GM12878 (cell line): ENCODE data around the gene EPB41L1. TPM values are rescaled to one million over a fixed set of nuclear protein-coding genes. Genes with fewer than 3 reads are reported as not detected.

Experiments
- ATAC-seq: fragments of 200-7000 bp; cut with Tn5 transposase; 3 replicates; pipeline ENCODE4 v1.9.1; 2020; ENCODE audit warnings: mild to moderate bottlenecking, moderate library complexity
- BruUV-seq: library from RNA; stranded (reverse); fragments of 400-500 nt; replicated peaks from 2 replicates; lab custom pipeline; 2021; lab: Mats Ljungman, UMichigan
- CTCF ChIA-PET: fragments of 300-600 bp; sonication (Branson Sonifier 250); formaldehyde crosslinking; extraction: SDS; loops from one replicate; lab custom pipeline; 2021; ENCODE audit warnings: inconsistent platforms; lab: Yijun Ruan, JAX
- POLR2A ChIA-PET: fragments of 350-600 bp; formaldehyde crosslinking; extraction: SDS; loops from one replicate; lab custom pipeline; 2021; ENCODE audit warnings: inconsistent platforms; lab: Charles Lee
- RAD21 ChIA-PET: fragments of 300-600 bp; sonication (Branson Sonifier 250); formaldehyde crosslinking; loops from one replicate; lab custom pipeline; 2023; ENCODE audit warnings: antibody characterized with exemption; ENCODE audit not compliant: unreplicated experiment; lab: Charles Lee
- SMC1A ChIA-PET: fragments of 300-600 bp; sonication (Branson Sonifier 250); formaldehyde crosslinking; loops from one replicate; lab custom pipeline; 2023; ENCODE audit not compliant: unreplicated experiment, uncharacterized antibody; lab: Charles Lee
- DNase-seq: peaks from one replicate; pipeline ENCODE4 v3.0.0-alpha.2; 2011; ENCODE audit warnings: low read depth, low spot score
- FAIRE-seq: peaks from 3 replicates; lab custom pipeline; 2011; peaks lifted over from hg19 to GRCh38; lab: Jason Lieb, UNC
- H2AFZ ChIP-seq: 2 replicates; pipeline ENCODE4 v1.6.0; 2011; ENCODE audit warnings: low read depth, low read length, control low read depth; ENCODE audit not compliant: control insufficient read depth
- H3K27ac ChIP-seq: 2 replicates; pipeline ENCODE4 v1.5.1; 2011; ENCODE audit warnings: control low read depth; ENCODE audit not compliant: control insufficient read depth, insufficient read depth
- H3K27me3 ChIP-seq, 2 experiments: replicated peaks in 1 of 2; 2 replicates each; pipeline versions ENCODE4 v1.6.0 to v1.6.1; 2011; ENCODE audit warnings: low read length in 1 of 2; ENCODE audit not compliant: control insufficient read depth in 2 of 2, insufficient read depth in 2 of 2
- H3K36me3 ChIP-seq, 2 experiments: 2 replicates each; pipeline ENCODE4 v1.5.1; 2011; ENCODE audit warnings: low read length in 1 of 2; ENCODE audit not compliant: control insufficient read depth in 2 of 2, insufficient read depth in 2 of 2
- H3K4me1 ChIP-seq: 2 replicates; pipeline ENCODE4 v1.6.1; 2011; ENCODE audit warnings: mild to moderate bottlenecking, low read length, moderate library complexity, mixed read lengths; ENCODE audit not compliant: control insufficient read depth, insufficient read depth
- H3K4me2 ChIP-seq: 2 replicates; pipeline ENCODE4 v1.6.0; 2011; ENCODE audit warnings: control low read depth; ENCODE audit not compliant: control insufficient read depth, insufficient read depth
- H3K4me3 ChIP-seq: fragments of 200-600 bp; sonication (generic); 2 replicates; pipeline ENCODE4 v1.5.1; 2016
- H3K79me2 ChIP-seq: 2 replicates; pipeline ENCODE4 v1.6.0; 2011; ENCODE audit warnings: low read length; ENCODE audit not compliant: control insufficient read depth, insufficient read depth
- H3K9ac ChIP-seq: 2 replicates; pipeline ENCODE4 v1.8.0; 2011; ENCODE audit warnings: low read length, control low read depth, mixed read lengths; ENCODE audit not compliant: control insufficient read depth, insufficient read depth
- H3K9me3 ChIP-seq: replicated peaks from 3 replicates; pipeline ENCODE4 v1.5.1; 2011; ENCODE audit warnings: mild to moderate bottlenecking, low read length; ENCODE audit not compliant: control insufficient read depth, insufficient read depth
- H4K20me1 ChIP-seq: 2 replicates; pipeline ENCODE4 v1.6.0; 2011; ENCODE audit not compliant: control insufficient read depth, insufficient read depth
- BRCA1 ChIP-seq: IDR thresholded peaks from 2 replicates; pipeline ENCODE4 v1.6.1; 2011; ENCODE audit warnings: low read depth, low read length, improper control_type of control experiment
- IKZF2 ChIP-seq, 2 experiments: fragments of 450-650 bp; IDR thresholded peaks; 2 replicates each; pipeline ENCODE4 v1.6.1; 2017; ENCODE audit warnings: mild to moderate bottlenecking in 2 of 2, moderate library complexity in 2 of 2
- KAT2A ChIP-seq: conservative IDR thresholded peaks from 2 replicates; pipeline ENCODE4 v1.6.1; 2011; ENCODE audit warnings: low read depth, low read length; ENCODE audit not compliant: control insufficient read depth
- SP1 ChIP-seq: IDR thresholded peaks from one replicate; pipeline ENCODE4 v1.6.1; 2011; ENCODE audit warnings: low read depth, low read length
- SREBF1 ChIP-seq: IDR thresholded peaks from 2 replicates; pipeline ENCODE4 v1.6.1; 2012; ENCODE audit warnings: mild to moderate bottlenecking, low read length
- SRF ChIP-seq, 2 experiments: IDR thresholded peaks; 2 replicates each; pipeline ENCODE4 v1.6.1; 2011; ENCODE audit warnings: low read depth in 2 of 2, low read length in 2 of 2, mild to moderate bottlenecking in 1 of 2, moderate library complexity in 1 of 2
- TBL1XR1 ChIP-seq: IDR thresholded peaks from 2 replicates; pipeline ENCODE4 v1.6.1; 2012; ENCODE audit warnings: low read depth, low read length, improper control_type of control experiment
- ZNF274 ChIP-seq: IDR thresholded peaks from one replicate; pipeline ENCODE4 v1.8.0; 2011; ENCODE audit not compliant: insufficient read length, insufficient read depth
- WGBS: methylation state at CpG from one replicate; pipeline ENCODE4 v1.1.6; 2016; ENCODE audit warnings: low lambda C conversion rate; ENCODE audit not compliant: insufficient replicate concordance, insufficient coverage; ENCODE audit errors: missing lambda C conversion rate; 5-methylcytosine and 5-hydroxymethylcytosine counted together
- in situ Hi-C: fragments of 300-500 bp; cut with MboI; formaldehyde crosslinking; loops from 9 replicates; pipeline ENCODE4 v1.14.3; 2018; ENCODE audit warnings: mixed read lengths
- intact Hi-C: fragments of 100-400 bp; cut with micrococcal nuclease; formaldehyde crosslinking; loops from one replicate; pipeline ENCODE4 v1.14.2; 2022; ENCODE audit not compliant: unreplicated experiment
- polyA plus RNA-seq, 11 experiments: library from polyadenylated mRNA; depleted of rRNA in 4 of 11; unstranded in 6 of 11; stranded (reverse) in 5 of 11; fragments of >200 nt; fragmentation: Nextera tagmentation in 4 of 11; fragmentation: Illumina TruSeq in 1 of 11; extraction: Ambion mirVana in 4 of 11; extraction: Trizol in 1 of 11; gene quantifications; 1 replicate in 1 of 11; 2 replicates in 10 of 11; pipeline versions ENCODE4 v1.2.1 to v1.2.3, GENCODE V29; 2011 to 2016; ENCODE audit warnings: inconsistent platforms in 2 of 11, missing spikeins in 2 of 11, low read depth in 1 of 11
- total RNA-seq, 4 experiments: library from RNA; depleted of rRNA in 3 of 4; stranded (reverse); fragments of >200 nt in 3 of 4; fragmentation: Illumina TruSeq in 1 of 4; extraction: Trizol in 1 of 4; gene quantifications; 2 replicates each; pipeline versions ENCODE4 v1.2.1 to v1.2.3, GENCODE V29; 2013 to 2021
- TF ChIP-seq, protein P1 (sequence below): fragments of 450-650 bp; conservative IDR thresholded peaks from 2 replicates; pipeline ENCODE4 v1.6.1; 2017; ENCODE audit warnings: mild to moderate bottlenecking, moderate library complexity
- TF ChIP-seq, protein P2 (sequence below): fragments of 450-650 bp; formaldehyde crosslinking; IDR thresholded peaks from 2 replicates; pipeline ENCODE4 v1.4.0; 2022; ENCODE audit warnings: mild to moderate bottlenecking, moderate library complexity
- TF ChIP-seq, protein P3 (sequence below): fragments of 450-650 bp; IDR thresholded peaks from 2 replicates; pipeline ENCODE4 v1.6.1; 2016; ENCODE audit warnings: mild to moderate bottlenecking
- TF ChIP-seq, protein P4 (sequence below): fragments of 450-650 bp; IDR thresholded peaks from 2 replicates; pipeline ENCODE4 v1.6.1; 2016; ENCODE audit warnings: mild to moderate bottlenecking
- TF ChIP-seq, protein P5 (sequence below): fragments of 450-650 bp; formaldehyde crosslinking; IDR thresholded peaks from 2 replicates; pipeline ENCODE4 v1.4.0; 2020; ENCODE audit warnings: mild to moderate bottlenecking, moderate library complexity

Gene EPB41L1
- total and polyA plus RNA-seq, 10 of the 15 experiments (the other 5 are each of a cell fraction or from before 2014, with no cell fraction given), result 0.08 to 3.2 (median 0.31) TPM

DNA sequence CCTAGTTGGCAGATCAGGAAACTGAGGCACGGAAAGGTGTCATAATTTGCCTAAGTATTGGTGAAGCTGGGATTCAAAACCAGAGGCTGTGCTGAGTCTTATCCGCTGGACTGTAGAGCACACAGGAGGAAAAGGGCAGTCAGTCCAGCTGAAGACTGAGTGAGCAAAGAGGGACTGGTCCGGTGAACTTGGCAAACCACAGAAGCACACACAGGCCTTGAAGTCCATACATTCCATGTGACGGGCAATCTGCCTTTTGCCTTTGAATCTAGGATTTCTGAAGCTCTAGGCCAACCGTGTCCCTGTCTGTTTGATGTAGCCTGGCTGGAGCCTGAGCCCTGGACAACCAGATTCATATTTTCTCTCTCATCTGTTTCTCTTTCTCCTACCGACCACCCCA lies 34.3 kb upstream of the EPB41L1 start:
- H3K9ac ChIP-seq, result no peak overlapping the region
- in situ Hi-C loops (no loop called here), intact Hi-C loops (no loop called here)
- no peak overlapping the region for H3K4me2 ChIP-seq
- no peaks in the 10 kb centered on the region for H4K20me1 ChIP-seq
- WGBS, result 45% methylated on average over 6 of the region's 6 CpGs
- ATAC-seq, result no peak
- DNase-seq, result no peak
- SMC1A ChIA-PET, result no interaction called here
- no peaks in the 10 kb centered on the region for H3K79me2 ChIP-seq
- no peaks in the 10 kb centered on the region for H3K9me3 ChIP-seq
- CTCF ChIA-PET, result interaction anchor here (1.5 kb wide), 1 partner anchor 128 kb away, joined by 4 read pairs; no protein-coding TSS in a partner anchor
- no peaks in the 10 kb centered on the region for H3K36me3 ChIP-seq
- no peaks in the 10 kb centered on the region; a peak in 2 of 4 replicates for H3K27me3 ChIP-seq
- no peak for FAIRE-seq
- RAD21 ChIA-PET, result no interaction called here
- BruUV-seq, result no TSS peak
- H3K4me3 ChIP-seq, result no peak overlapping the region
- no peak overlapping the region for H2AFZ ChIP-seq
- no peaks in the 10 kb centered on the region for H3K4me1 ChIP-seq
- POLR2A ChIA-PET, result no interaction called here
- H3K27ac ChIP-seq, result no peak overlapping the region
- TF ChIP-seq BRCA1, result no peak
- no peak for TF ChIP-seq SREBF1
- TF ChIP-seq, protein P1, sequence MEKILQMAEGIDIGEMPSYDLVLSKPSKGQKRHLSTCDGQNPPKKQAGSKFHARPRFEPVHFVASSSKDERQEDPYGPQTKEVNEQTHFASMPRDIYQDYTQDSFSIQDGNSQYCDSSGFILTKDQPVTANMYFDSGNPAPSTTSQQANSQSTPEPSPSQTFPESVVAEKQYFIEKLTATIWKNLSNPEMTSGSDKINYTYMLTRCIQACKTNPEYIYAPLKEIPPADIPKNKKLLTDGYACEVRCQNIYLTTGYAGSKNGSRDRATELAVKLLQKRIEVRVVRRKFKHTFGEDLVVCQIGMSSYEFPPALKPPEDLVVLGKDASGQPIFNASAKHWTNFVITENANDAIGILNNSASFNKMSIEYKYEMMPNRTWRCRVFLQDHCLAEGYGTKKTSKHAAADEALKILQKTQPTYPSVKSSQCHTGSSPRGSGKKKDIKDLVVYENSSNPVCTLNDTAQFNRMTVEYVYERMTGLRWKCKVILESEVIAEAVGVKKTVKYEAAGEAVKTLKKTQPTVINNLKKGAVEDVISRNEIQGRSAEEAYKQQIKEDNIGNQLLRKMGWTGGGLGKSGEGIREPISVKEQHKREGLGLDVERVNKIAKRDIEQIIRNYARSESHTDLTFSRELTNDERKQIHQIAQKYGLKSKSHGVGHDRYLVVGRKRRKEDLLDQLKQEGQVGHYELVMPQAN, result no peak
- TF ChIP-seq, protein P2, sequence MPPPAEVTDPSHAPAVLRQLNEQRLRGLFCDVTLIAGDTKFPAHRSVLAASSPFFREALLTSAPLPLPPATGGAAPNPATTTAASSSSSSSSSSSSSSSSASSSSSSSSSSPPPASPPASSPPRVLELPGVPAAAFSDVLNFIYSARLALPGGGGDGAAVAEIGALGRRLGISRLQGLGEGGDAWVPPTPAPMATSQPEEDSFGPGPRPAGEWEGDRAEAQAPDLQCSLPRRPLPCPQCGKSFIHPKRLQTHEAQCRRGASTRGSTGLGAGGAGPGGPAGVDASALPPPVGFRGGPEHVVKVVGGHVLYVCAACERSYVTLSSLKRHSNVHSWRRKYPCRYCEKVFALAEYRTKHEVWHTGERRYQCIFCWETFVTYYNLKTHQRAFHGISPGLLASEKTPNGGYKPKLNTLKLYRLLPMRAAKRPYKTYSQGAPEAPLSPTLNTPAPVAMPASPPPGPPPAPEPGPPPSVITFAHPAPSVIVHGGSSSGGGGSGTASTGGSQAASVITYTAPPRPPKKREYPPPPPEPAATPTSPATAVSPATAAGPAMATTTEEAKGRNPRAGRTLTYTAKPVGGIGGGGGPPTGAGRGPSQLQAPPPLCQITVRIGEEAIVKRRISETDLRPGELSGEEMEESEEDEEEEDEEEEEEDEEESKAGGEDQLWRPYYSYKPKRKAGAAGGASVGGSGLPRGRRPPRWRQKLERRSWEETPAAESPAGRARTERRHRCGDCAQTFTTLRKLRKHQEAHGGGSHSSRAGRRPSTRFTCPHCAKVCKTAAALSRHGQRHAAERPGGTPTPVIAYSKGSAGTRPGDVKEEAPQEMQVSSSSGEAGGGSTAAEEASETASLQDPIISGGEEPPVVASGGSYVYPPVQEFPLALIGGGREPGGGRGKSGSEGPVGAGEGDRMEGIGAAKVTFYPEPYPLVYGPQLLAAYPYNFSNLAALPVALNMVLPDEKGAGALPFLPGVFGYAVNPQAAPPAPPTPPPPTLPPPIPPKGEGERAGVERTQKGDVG, result no peak
- TF ChIP-seq SP1, result no peak
- no peak for TF ChIP-seq SRF (IDR thresholded peaks at IDR 0.05; ENCODE audit: low read depth in 2 of 2, low read length in 2 of 2)
- TF ChIP-seq, protein P3, sequence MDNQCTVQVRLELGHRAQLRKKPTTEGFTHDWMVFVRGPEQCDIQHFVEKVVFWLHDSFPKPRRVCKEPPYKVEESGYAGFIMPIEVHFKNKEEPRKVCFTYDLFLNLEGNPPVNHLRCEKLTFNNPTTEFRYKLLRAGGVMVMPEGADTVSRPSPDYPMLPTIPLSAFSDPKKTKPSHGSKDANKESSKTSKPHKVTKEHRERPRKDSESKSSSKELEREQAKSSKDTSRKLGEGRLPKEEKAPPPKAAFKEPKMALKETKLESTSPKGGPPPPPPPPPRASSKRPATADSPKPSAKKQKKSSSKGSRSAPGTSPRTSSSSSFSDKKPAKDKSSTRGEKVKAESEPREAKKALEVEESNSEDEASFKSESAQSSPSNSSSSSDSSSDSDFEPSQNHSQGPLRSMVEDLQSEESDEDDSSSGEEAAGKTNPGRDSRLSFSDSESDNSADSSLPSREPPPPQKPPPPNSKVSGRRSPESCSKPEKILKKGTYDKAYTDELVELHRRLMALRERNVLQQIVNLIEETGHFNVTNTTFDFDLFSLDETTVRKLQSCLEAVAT, result no peak
- TF ChIP-seq IKZF2 (IDR thresholded peaks at IDR 0.05), result no peak
- no peak for TF ChIP-seq TBL1XR1
- TF ChIP-seq, protein P4, sequence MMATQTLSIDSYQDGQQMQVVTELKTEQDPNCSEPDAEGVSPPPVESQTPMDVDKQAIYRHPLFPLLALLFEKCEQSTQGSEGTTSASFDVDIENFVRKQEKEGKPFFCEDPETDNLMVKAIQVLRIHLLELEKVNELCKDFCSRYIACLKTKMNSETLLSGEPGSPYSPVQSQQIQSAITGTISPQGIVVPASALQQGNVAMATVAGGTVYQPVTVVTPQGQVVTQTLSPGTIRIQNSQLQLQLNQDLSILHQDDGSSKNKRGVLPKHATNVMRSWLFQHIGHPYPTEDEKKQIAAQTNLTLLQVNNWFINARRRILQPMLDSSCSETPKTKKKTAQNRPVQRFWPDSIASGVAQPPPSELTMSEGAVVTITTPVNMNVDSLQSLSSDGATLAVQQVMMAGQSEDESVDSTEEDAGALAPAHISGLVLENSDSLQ, result no peak
- TF ChIP-seq, protein P5, sequence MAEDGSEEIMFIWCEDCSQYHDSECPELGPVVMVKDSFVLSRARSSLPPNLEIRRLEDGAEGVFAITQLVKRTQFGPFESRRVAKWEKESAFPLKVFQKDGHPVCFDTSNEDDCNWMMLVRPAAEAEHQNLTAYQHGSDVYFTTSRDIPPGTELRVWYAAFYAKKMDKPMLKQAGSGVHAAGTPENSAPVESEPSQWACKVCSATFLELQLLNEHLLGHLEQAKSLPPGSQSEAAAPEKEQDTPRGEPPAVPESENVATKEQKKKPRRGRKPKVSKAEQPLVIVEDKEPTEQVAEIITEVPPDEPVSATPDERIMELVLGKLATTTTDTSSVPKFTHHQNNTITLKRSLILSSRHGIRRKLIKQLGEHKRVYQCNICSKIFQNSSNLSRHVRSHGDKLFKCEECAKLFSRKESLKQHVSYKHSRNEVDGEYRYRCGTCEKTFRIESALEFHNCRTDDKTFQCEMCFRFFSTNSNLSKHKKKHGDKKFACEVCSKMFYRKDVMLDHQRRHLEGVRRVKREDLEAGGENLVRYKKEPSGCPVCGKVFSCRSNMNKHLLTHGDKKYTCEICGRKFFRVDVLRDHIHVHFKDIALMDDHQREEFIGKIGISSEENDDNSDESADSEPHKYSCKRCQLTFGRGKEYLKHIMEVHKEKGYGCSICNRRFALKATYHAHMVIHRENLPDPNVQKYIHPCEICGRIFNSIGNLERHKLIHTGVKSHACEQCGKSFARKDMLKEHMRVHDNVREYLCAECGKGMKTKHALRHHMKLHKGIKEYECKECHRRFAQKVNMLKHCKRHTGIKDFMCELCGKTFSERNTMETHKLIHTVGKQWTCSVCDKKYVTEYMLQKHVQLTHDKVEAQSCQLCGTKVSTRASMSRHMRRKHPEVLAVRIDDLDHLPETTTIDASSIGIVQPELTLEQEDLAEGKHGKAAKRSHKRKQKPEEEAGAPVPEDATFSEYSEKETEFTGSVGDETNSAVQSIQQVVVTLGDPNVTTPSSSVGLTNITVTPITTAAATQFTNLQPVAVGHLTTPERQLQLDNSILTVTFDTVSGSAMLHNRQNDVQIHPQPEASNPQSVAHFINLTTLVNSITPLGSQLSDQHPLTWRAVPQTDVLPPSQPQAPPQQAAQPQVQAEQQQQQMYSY (CRISPR knock-in tag), result no peak
- TF ChIP-seq KAT2A, result no peak
- TF ChIP-seq ZNF274, result no peak
